ENCODE measurements around the gene PSENEN. TPM values are rescaled to one million over a fixed set of nuclear protein-coding genes. Genes with fewer than 3 reads are reported as not detected.
A peak's percentile ranks its signal among the peaks of the same experiment; 100 is the strongest.

Gene PSENEN
- total RNA-seq, 1 experiment from 2014 or later, result 70.2 TPM

DNA sequence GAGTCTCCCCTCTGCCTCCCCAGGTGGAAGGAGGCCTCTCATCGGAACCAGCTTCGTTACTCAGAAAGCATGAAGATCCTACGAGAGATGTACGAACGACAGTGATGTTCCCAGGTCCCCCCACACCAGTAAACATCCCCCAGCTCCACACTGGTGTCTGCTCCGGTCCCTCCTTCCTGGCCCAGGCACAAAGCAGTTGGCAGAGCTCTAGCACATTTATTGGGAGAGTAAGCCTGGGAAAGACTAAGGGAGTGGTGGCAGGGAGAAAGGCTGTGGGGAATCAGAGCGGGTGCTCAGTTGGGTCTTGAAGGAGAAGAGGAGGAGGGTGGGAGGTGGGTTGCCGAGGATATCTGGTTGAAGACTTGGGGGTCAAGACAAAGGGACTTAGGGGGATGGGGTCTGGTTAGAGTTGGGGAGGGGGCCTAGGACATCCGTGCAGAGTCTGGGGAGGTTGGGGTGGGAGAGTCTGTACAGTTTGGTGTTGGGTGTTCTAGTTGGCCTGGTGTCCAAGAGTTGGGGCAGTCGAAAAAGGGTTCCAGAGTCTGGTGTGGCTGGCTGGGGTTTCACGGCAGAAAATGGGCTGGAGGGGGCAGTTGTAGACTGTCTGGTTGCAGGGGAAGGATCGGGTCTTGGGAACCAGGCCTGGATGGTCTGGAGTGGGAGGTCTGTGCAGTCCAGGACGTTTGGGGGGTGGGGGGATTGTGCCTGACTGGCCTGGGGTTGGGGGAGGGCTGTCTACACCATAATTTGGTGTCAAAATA, 9.1 kb downstream of the PSENEN start:
- peaks cover 11% of the 10 kb centered on the region for H3K4me1 Mint-ChIP-seq (ENCODE audit: low read depth, unreplicated experiment)
- CTCF ChIA-PET, result no interaction called here
- Histone ChIP-seq H3K27me3 (replicated peaks; ENCODE audit: control insufficient read depth, insufficient read depth, low read length) (no peaks in the 10 kb centered on the region), H3K4me1 (peaks cover 6% of the 10 kb centered on the region), H3K9me3 (no peaks in the 10 kb centered on the region), H3K36me3 (ENCODE audit: control insufficient read depth, insufficient read depth, low read length) (no peaks in the 10 kb centered on the region), H3K4me3 (ENCODE audit: low read depth, low read length) (no peak overlapping the region)
- DNase-seq, result no peak
- intact Hi-C loops (cut with micrococcal nuclease; ENCODE audit: unreplicated experiment), result loop anchor here (5.0 kb wide), 1 partner anchor 107 kb away; the partner anchor contains the start of gene COX6B1
- H3K36me3 Mint-ChIP-seq (ENCODE audit: insufficient read depth, unreplicated experiment), result peaks cover 33% of the 10 kb centered on the region
- POLR2A ChIA-PET, result no interaction called here
- no TSS peak for BruUV-seq (replicated peaks)
- H3K4me3 Mint-ChIP-seq (ENCODE audit: unreplicated experiment), result peak overlapping the region; percentile 64
- H3K9me3 Mint-ChIP-seq (ENCODE audit: unreplicated experiment), result no peaks in the 10 kb centered on the region
- no peaks in the 10 kb centered on the region for H3K27me3 Mint-ChIP-seq (ENCODE audit: insufficient read depth, unreplicated experiment)
- TF ChIP-seq, protein P1, sequence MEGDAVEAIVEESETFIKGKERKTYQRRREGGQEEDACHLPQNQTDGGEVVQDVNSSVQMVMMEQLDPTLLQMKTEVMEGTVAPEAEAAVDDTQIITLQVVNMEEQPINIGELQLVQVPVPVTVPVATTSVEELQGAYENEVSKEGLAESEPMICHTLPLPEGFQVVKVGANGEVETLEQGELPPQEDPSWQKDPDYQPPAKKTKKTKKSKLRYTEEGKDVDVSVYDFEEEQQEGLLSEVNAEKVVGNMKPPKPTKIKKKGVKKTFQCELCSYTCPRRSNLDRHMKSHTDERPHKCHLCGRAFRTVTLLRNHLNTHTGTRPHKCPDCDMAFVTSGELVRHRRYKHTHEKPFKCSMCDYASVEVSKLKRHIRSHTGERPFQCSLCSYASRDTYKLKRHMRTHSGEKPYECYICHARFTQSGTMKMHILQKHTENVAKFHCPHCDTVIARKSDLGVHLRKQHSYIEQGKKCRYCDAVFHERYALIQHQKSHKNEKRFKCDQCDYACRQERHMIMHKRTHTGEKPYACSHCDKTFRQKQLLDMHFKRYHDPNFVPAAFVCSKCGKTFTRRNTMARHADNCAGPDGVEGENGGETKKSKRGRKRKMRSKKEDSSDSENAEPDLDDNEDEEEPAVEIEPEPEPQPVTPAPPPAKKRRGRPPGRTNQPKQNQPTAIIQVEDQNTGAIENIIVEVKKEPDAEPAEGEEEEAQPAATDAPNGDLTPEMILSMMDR (IDR thresholded peaks at IDR 0.05; ENCODE audit: insufficient read depth in 1 of 2, low read depth in 1 of 2, low read length in 1 of 2, severe bottlenecking in 1 of 2, unreplicated experiment in 1 of 2), result no peak
- H3K27ac Mint-ChIP-seq (ENCODE audit: unreplicated experiment), result no peak overlapping the region

DNA sequence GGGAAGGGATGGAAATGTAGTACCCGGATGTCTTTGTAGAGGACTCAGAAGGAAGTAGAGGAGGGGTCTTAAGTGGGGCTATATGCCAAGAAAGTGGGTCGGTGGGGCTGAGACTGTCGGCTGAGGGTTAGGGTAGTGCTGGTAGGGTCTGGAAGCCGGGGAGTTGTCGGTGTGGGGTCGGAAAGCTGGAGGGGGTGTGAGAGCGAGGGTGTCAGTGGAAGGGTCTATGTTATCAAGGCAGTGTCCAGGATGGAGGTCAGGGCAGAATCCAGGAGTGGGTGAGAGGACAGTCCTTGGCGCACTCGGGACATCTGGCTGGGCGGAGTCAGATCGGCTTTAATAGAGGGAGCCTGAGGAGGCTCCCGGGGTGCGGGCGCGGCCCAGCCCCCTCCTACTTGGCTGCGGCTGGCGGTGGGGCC, 9.7 kb downstream of the PSENEN start:
- Histone ChIP-seq H3K27me3 (replicated peaks; ENCODE audit: control insufficient read depth, insufficient read depth, low read length) (no peaks in the 10 kb centered on the region), H3K4me1 (peaks cover 6% of the 10 kb centered on the region), H3K9me3 (no peaks in the 10 kb centered on the region), H3K4me3 (ENCODE audit: low read depth, low read length) (peak overlapping the region; percentile 27), H3K36me3 (ENCODE audit: control insufficient read depth, insufficient read depth, low read length) (no peaks in the 10 kb centered on the region)
- POLR2A ChIA-PET, result no interaction called here
- BruUV-seq (replicated peaks), result no TSS peak
- H3K4me1 Mint-ChIP-seq (ENCODE audit: low read depth, unreplicated experiment), result peaks cover 6% of the 10 kb centered on the region
- CTCF ChIA-PET, result no interaction called here
- H3K36me3 Mint-ChIP-seq (ENCODE audit: insufficient read depth, unreplicated experiment), result peaks cover 30% of the 10 kb centered on the region
- no peaks in the 10 kb centered on the region for H3K9me3 Mint-ChIP-seq (ENCODE audit: unreplicated experiment)
- no peak for DNase-seq
- intact Hi-C loops (cut with micrococcal nuclease; ENCODE audit: unreplicated experiment), result loop anchor here (5.0 kb wide), 1 partner anchor 108 kb away; the partner anchor contains the start of gene COX6B1
- H3K4me3 Mint-ChIP-seq (ENCODE audit: unreplicated experiment), result peak overlapping the region; percentile 64
- H3K27me3 Mint-ChIP-seq (ENCODE audit: insufficient read depth, unreplicated experiment), result no peaks in the 10 kb centered on the region
- no peak overlapping the region for H3K27ac Mint-ChIP-seq (ENCODE audit: unreplicated experiment)
- TF ChIP-seq, protein P1 (IDR thresholded peaks at IDR 0.05; ENCODE audit: insufficient read depth in 1 of 2, low read depth in 1 of 2, low read length in 1 of 2, severe bottlenecking in 1 of 2, unreplicated experiment in 1 of 2), result no peak

DNA sequence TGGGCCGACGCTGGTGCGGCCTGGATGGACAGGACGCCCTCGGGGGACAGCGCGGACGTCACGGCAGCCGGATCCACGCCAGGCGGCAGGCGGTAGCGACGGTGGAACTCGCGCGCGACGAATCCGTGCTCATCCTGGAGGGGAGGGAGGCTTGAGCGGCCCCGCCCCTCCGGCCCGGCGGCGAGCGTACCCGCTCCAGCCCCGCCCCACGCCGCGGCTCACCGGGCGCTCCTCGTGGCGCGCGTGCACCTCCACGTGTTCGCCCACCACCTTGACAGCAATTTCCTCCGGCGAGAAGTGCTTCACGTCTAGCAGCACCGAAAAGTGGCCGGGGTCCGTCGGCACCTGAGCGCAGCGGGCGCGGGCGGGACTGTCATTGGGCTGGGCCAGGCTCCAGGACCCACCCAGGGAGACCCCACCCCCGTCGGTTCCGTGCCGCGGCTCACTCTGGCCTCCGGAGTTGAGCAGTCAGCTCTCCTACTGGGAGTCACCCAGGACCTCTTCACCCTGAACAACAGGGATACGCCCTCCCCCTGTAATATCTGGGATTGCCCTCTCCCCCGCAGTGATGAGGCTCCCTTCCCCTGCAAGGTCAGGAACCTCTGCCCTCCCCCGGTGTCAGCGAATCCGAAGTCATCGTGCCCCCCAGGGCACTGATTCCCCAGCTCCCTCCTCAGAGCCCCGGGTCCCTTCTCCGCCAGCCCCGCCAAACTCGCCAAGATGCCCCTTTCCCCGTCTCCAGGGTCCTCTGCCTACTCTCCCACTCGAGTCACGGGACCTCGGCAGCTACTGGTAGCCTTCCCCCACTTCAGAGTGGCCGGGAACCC, 10.3 kb downstream of the PSENEN start:
- H3K4me3 ChIP-seq (ENCODE audit: low read depth, low read length), result peak overlapping the region; percentile 27
- H3K4me1 ChIP-seq, result peaks cover 6% of the 10 kb centered on the region
- H3K9me3 ChIP-seq, result no peaks in the 10 kb centered on the region
- TF ChIP-seq, protein P1 (IDR thresholded peaks at IDR 0.05; ENCODE audit: insufficient read depth in 1 of 2, low read depth in 1 of 2, low read length in 1 of 2, severe bottlenecking in 1 of 2, unreplicated experiment in 1 of 2), result no peak
- H3K36me3 ChIP-seq (ENCODE audit: control insufficient read depth, insufficient read depth, low read length), result no peaks in the 10 kb centered on the region
- no TSS peak for BruUV-seq (replicated peaks)
- ChIA-PET POLR2A (no interaction called here), CTCF (no interaction called here)
- Mint-ChIP-seq H3K27me3 (ENCODE audit: insufficient read depth, unreplicated experiment) (no peaks in the 10 kb centered on the region), H3K4me3 (ENCODE audit: unreplicated experiment) (peak overlapping the region; percentile 64), H3K4me1 (ENCODE audit: low read depth, unreplicated experiment) (peaks cover 6% of the 10 kb centered on the region), H3K9me3 (ENCODE audit: unreplicated experiment) (no peaks in the 10 kb centered on the region), H3K36me3 (ENCODE audit: insufficient read depth, unreplicated experiment) (peaks cover 25% of the 10 kb centered on the region), H3K27ac (ENCODE audit: unreplicated experiment) (no peak overlapping the region)
- intact Hi-C loops (cut with micrococcal nuclease; ENCODE audit: unreplicated experiment), result loop anchor here (2.0 to 5.0 kb wide), 2 partner anchors 108 to 299 kb away; partner anchors contain the start of genes COX6B1, THAP8 and WDR62
- H3K27me3 ChIP-seq (replicated peaks; ENCODE audit: control insufficient read depth, insufficient read depth, low read length), result no peaks in the 10 kb centered on the region
- DNase-seq, result no peak
